WTC11 (cell line): ENCODE data around the gene SPOCK1. TPM values are rescaled to one million over a fixed set of nuclear protein-coding genes. Genes with fewer than 3 reads are reported as not detected.

Experiments
- ATAC-seq: fragments of 200-7000 bp; cut with Tn5 transposase; 2 replicates; pipeline ENCODE4 v1.10.0; 2021; ENCODE audit warnings: mild to moderate bottlenecking, moderate library complexity
- CTCF ChIA-PET: fragments of 300-600 bp; sonication (Branson Sonifier 250); formaldehyde crosslinking; loops from one replicate; lab custom pipeline; 2021; ENCODE audit warnings: antibody characterized with exemption; lab: Charles Lee
- POLR2A ChIA-PET: fragments of 350-600 bp; sonication (Branson Sonifier 250); formaldehyde crosslinking; loops from one replicate; lab custom pipeline; 2021; ENCODE audit warnings: antibody characterized with exemption; lab: Charles Lee
- DNase-seq: peaks from one replicate; pipeline ENCODE4 v3.0.0; 2021; ENCODE audit warnings: low spot score
- H3K27ac Mint-ChIP-seq: 2 replicates; pipeline ENCODE4 v1.8.0; 2021; ENCODE audit warnings: mixed read lengths
- H3K27me3 Mint-ChIP-seq: 2 replicates; pipeline ENCODE4 v1.8.0; 2021; ENCODE audit warnings: low read depth, mild to moderate bottlenecking, moderate library complexity, mixed read lengths
- H3K36me3 Mint-ChIP-seq: 2 replicates; pipeline ENCODE4 v1.8.0; 2021; ENCODE audit warnings: mixed read lengths
- H3K4me1 Mint-ChIP-seq: 2 replicates; pipeline ENCODE4 v1.8.0; 2022; ENCODE audit warnings: mixed read lengths
- H3K4me3 Mint-ChIP-seq: 2 replicates; pipeline ENCODE4 v1.8.0; 2021; ENCODE audit warnings: mild to moderate bottlenecking, moderate library complexity, mixed read lengths
- H3K9me3 Mint-ChIP-seq: 2 replicates; pipeline ENCODE4 v1.8.0; 2021; ENCODE audit warnings: mixed read lengths
- ATF1 ChIP-seq: sonication (generic); formaldehyde crosslinking; IDR thresholded peaks from 2 replicates; pipeline ENCODE4 v1.8.1; 2023; ENCODE audit warnings: mild to moderate bottlenecking, moderate library complexity, missing genetic modification reagents
- CREM ChIP-seq: sonication (generic); formaldehyde crosslinking; IDR thresholded peaks from 2 replicates; pipeline ENCODE4 v1.8.1; 2022; ENCODE audit warnings: mild to moderate bottlenecking, missing genetic modification reagents, moderate library complexity
- ELF4 ChIP-seq: sonication (generic); formaldehyde crosslinking; IDR thresholded peaks from 2 replicates; pipeline ENCODE4 v1.8.1; 2022; ENCODE audit warnings: low read depth, mild to moderate bottlenecking, moderate library complexity, missing genetic modification reagents
- ESRRA ChIP-seq: sonication (generic); formaldehyde crosslinking; IDR thresholded peaks from 2 replicates; pipeline ENCODE4 v1.8.1; 2022; ENCODE audit warnings: mild to moderate bottlenecking, missing genetic modification reagents, borderline replicate concordance
- FOXK1 ChIP-seq: sonication (generic); formaldehyde crosslinking; IDR thresholded peaks from 2 replicates; pipeline ENCODE4 v1.8.0; 2022; ENCODE audit warnings: mild to moderate bottlenecking, moderate library complexity, missing genetic modification reagents
- GRHL2 ChIP-seq: fragments of 250-450 bp; sonication (Bioruptor Pico); IDR thresholded peaks from 2 replicates; pipeline ENCODE4 v1.8.0; 2022; ENCODE audit warnings: mild to moderate bottlenecking, moderate library complexity; ENCODE audit not compliant: insufficient replicate concordance, severe bottlenecking
- GTF2I ChIP-seq: fragments of 250-450 bp; sonication (Bioruptor Pico); conservative IDR thresholded peaks from 2 replicates; pipeline ENCODE4 v1.4.0; 2021; ENCODE audit warnings: mild to moderate bottlenecking
- HMGA2 ChIP-seq: fragments of 250-450 bp; sonication (Bioruptor Pico); IDR thresholded peaks from 2 replicates; pipeline ENCODE4 v1.4.0; 2021; ENCODE audit warnings: mild to moderate bottlenecking, moderate library complexity
- JUN ChIP-seq: sonication (generic); formaldehyde crosslinking; IDR thresholded peaks from 2 replicates; pipeline ENCODE4 v1.8.0; 2023; ENCODE audit warnings: mild to moderate bottlenecking, missing genetic modification reagents
- NR1H2 ChIP-seq: sonication (generic); formaldehyde crosslinking; IDR thresholded peaks from 2 replicates; pipeline ENCODE4 v1.9.0; 2021; ENCODE audit warnings: mild to moderate bottlenecking, moderate library complexity, missing genetic modification reagents
- NR2C2 ChIP-seq: sonication (generic); formaldehyde crosslinking; IDR thresholded peaks from 2 replicates; pipeline ENCODE4 v1.8.0; 2022; ENCODE audit warnings: mild to moderate bottlenecking, missing genetic modification reagents
- OVOL2 ChIP-seq: fragments of 250-450 bp; sonication (Bioruptor Pico); IDR thresholded peaks from 2 replicates; pipeline ENCODE4 v1.9.0; 2021; ENCODE audit warnings: mild to moderate bottlenecking, borderline replicate concordance
- RELA ChIP-seq: sonication (generic); formaldehyde crosslinking; IDR thresholded peaks from 2 replicates; pipeline ENCODE4 v1.8.1; 2022; ENCODE audit warnings: missing genetic modification reagents, mild to moderate bottlenecking, borderline replicate concordance
- TP53 ChIP-seq: sonication (generic); formaldehyde crosslinking; IDR thresholded peaks from 2 replicates; pipeline ENCODE4 v1.8.1; 2023; ENCODE audit warnings: mild to moderate bottlenecking, missing genetic modification reagents
- ZBTB21 ChIP-seq: sonication (generic); formaldehyde crosslinking; IDR thresholded peaks from 2 replicates; pipeline ENCODE4 v1.8.1; 2023; ENCODE audit warnings: mild to moderate bottlenecking, missing genetic modification reagents, borderline replicate concordance
- ZNF416 ChIP-seq: fragments of 250-450 bp; sonication (Bioruptor Pico); IDR thresholded peaks from 2 replicates; pipeline ENCODE4 v1.9.0; 2021; ENCODE audit warnings: mild to moderate bottlenecking, inconsistent platforms
- total RNA-seq: library from RNA; stranded (reverse); gene quantifications from 3 replicates; pipeline ENCODE4 v1.2.3, GENCODE V29; 2021
- TF ChIP-seq, protein P1 (sequence below): sonication (generic); formaldehyde crosslinking; IDR thresholded peaks from 2 replicates; pipeline ENCODE4 v1.8.0; 2023; ENCODE audit warnings: mild to moderate bottlenecking, missing genetic modification reagents
- TF ChIP-seq, protein P2 (sequence below): fragments of 250-450 bp; sonication (Bioruptor Pico); IDR thresholded peaks from 2 replicates; pipeline ENCODE4 v1.9.0; 2021; ENCODE audit warnings: mild to moderate bottlenecking
- TF ChIP-seq, protein P3 (sequence below): fragments of 250-450 bp; sonication (Bioruptor Pico); conservative IDR thresholded peaks from 2 replicates; pipeline ENCODE4 v1.9.0; 2021; ENCODE audit warnings: mild to moderate bottlenecking
- TF ChIP-seq, protein P4 (sequence below): sonication (generic); formaldehyde crosslinking; IDR thresholded peaks from 2 replicates; pipeline ENCODE4 v1.8.1; 2023; ENCODE audit warnings: mild to moderate bottlenecking, missing genetic modification reagents
- TF ChIP-seq, protein P5 (sequence below): sonication (generic); formaldehyde crosslinking; IDR thresholded peaks from 2 replicates; pipeline ENCODE4 v1.8.1; 2022; ENCODE audit warnings: low read depth, mild to moderate bottlenecking, moderate library complexity, missing genetic modification reagents, borderline replicate concordance
- TF ChIP-seq, protein P6 (sequence below): sonication (generic); formaldehyde crosslinking; IDR thresholded peaks from 2 replicates; pipeline ENCODE4 v1.8.1; 2023; ENCODE audit warnings: mild to moderate bottlenecking, missing genetic modification reagents, moderate library complexity
- TF ChIP-seq, protein P7 (sequence below): sonication (generic); formaldehyde crosslinking; IDR thresholded peaks from 2 replicates; pipeline ENCODE4 v1.8.1; 2023; ENCODE audit warnings: mild to moderate bottlenecking, missing genetic modification reagents
- TF ChIP-seq, protein P8 (sequence below): sonication (generic); formaldehyde crosslinking; IDR thresholded peaks from 2 replicates; pipeline ENCODE4 v1.8.0; 2022; ENCODE audit warnings: mild to moderate bottlenecking, missing genetic modification reagents

SPOCK1 gene
- total RNA-seq, 1 experiment from 2014 or later = 15.2 TPM

DNA sequence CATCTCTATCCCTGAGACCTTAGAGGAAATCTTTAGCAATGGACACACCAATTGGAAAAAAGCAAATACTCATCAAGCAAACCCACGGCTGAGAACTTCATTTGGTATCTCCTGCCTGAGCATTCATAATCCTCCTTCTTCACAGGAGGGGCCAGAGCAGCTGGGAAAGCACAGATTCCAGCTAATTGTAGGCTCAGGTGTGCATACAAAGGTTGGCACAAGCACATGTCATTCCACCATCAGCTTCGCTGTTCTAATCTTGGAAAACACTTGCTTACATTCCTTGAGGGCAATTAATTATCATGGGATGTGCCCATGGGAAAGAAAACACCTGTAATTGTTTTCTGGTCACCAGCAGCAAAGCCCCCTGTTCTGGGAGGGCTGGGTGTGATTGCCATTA is 376.6 kb downstream of the SPOCK1 start:
- ChIA-PET POLR2A (no interaction called here), CTCF (interaction anchor here (0.6 to 0.7 kb wide), 2 partner anchors 47 to 87 kb away, joined by 3 to 4 read pairs; no protein-coding TSS in a partner anchor)
- no peak overlapping the region for H3K27ac Mint-ChIP-seq

DNA sequence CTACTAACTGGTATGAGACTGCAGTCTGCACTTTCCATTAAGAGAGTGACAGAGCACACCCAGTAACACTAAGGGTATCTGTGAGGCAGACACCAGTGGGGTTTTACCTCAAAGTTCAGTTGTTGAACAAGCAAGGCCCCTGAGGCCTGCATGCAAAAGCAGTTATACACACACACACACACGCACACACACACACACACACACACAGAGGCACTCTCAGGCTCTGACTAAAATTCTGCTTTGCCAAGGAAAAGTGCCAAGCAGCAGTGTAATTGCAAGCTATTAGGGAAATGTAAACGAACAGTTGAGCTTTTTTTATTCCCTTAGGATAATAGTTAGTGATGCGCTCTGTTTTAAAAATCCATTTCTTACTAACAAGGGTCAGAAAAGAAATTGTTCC is 377.1 kb downstream of the SPOCK1 start:
- Mint-ChIP-seq H3K4me3 (no peak overlapping the region), H3K27ac (no peak overlapping the region), H3K27me3 (no peaks in the 10 kb centered on the region), H3K4me1 (peaks cover 6% of the 10 kb centered on the region; the same call in 1 of the 2 replicates), H3K36me3 (no peaks in the 10 kb centered on the region), H3K9me3 (no peaks in the 10 kb centered on the region)
- CTCF ChIA-PET = interaction anchor here (0.6 kb wide), 1 partner anchor 86 kb away, joined by 3 read pairs; no protein-coding TSS in a partner anchor
- no peak for DNase-seq
- POLR2A ChIA-PET = no interaction called here
- TF ChIP-seq, protein P1, sequence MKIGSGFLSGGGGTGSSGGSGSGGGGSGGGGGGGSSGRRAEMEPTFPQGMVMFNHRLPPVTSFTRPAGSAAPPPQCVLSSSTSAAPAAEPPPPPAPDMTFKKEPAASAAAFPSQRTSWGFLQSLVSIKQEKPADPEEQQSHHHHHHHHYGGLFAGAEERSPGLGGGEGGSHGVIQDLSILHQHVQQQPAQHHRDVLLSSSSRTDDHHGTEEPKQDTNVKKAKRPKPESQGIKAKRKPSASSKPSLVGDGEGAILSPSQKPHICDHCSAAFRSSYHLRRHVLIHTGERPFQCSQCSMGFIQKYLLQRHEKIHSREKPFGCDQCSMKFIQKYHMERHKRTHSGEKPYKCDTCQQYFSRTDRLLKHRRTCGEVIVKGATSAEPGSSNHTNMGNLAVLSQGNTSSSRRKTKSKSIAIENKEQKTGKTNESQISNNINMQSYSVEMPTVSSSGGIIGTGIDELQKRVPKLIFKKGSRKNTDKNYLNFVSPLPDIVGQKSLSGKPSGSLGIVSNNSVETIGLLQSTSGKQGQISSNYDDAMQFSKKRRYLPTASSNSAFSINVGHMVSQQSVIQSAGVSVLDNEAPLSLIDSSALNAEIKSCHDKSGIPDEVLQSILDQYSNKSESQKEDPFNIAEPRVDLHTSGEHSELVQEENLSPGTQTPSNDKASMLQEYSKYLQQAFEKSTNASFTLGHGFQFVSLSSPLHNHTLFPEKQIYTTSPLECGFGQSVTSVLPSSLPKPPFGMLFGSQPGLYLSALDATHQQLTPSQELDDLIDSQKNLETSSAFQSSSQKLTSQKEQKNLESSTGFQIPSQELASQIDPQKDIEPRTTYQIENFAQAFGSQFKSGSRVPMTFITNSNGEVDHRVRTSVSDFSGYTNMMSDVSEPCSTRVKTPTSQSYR = no peak
- no peak for TF ChIP-seq ELF4 (CRISPR knock-in tag)
- no peak for TF ChIP-seq OVOL2
- TF ChIP-seq, protein P2, sequence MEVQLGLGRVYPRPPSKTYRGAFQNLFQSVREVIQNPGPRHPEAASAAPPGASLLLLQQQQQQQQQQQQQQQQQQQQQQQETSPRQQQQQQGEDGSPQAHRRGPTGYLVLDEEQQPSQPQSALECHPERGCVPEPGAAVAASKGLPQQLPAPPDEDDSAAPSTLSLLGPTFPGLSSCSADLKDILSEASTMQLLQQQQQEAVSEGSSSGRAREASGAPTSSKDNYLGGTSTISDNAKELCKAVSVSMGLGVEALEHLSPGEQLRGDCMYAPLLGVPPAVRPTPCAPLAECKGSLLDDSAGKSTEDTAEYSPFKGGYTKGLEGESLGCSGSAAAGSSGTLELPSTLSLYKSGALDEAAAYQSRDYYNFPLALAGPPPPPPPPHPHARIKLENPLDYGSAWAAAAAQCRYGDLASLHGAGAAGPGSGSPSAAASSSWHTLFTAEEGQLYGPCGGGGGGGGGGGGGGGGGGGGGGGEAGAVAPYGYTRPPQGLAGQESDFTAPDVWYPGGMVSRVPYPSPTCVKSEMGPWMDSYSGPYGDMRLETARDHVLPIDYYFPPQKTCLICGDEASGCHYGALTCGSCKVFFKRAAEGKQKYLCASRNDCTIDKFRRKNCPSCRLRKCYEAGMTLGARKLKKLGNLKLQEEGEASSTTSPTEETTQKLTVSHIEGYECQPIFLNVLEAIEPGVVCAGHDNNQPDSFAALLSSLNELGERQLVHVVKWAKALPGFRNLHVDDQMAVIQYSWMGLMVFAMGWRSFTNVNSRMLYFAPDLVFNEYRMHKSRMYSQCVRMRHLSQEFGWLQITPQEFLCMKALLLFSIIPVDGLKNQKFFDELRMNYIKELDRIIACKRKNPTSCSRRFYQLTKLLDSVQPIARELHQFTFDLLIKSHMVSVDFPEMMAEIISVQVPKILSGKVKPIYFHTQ (CRISPR knock-in tag) = no peak
- TF ChIP-seq ZBTB21 (CRISPR knock-in tag) = no peak
- TF ChIP-seq RELA (CRISPR knock-in tag) = no peak
- TF ChIP-seq, protein P3, sequence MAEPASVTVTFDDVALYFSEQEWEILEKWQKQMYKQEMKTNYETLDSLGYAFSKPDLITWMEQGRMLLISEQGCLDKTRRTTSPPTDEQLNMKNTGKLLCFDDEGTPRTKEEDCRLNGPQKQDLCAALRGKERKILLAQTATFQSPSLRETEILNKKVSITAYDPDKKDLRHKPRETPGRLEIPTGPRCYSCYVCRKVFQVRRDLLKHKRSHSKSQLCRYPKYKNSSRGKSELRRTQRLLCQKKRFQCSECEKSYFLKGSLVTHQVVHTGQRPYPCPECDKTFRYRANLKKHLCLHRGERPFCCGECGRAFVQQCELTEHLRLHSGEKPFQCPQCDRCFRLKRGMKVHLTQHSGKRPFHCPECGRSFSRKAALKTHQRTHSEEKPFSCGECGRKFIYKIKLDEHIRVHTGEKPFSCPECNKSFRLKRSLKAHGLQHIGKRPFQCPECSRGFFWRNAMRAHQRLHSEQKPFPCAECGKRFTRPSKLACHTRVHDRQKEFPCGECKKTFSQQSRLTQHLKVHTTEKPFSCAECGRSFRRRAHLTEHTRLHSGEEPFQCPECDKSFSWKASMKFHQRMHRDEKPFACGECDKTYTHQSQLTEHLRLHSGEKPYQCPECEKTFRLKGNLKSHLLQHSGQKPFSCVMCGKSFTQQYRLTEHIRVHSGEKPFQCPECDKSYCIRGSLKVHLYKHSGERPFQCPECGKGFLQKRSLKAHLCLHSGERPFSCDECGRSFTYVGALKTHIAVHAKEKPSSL (CRISPR knock-in tag) = no peak
- TF ChIP-seq, protein P4, sequence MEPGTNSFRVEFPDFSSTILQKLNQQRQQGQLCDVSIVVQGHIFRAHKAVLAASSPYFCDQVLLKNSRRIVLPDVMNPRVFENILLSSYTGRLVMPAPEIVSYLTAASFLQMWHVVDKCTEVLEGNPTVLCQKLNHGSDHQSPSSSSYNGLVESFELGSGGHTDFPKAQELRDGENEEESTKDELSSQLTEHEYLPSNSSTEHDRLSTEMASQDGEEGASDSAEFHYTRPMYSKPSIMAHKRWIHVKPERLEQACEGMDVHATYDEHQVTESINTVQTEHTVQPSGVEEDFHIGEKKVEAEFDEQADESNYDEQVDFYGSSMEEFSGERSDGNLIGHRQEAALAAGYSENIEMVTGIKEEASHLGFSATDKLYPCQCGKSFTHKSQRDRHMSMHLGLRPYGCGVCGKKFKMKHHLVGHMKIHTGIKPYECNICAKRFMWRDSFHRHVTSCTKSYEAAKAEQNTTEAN (CRISPR knock-in tag) = no peak
- TF ChIP-seq ZNF416 (CRISPR knock-in tag) = no peak
- TF ChIP-seq HMGA2 = no peak
- no peak for TF ChIP-seq NR2C2 (CRISPR knock-in tag)
- no peak for ATAC-seq

More for the DNA sequence above, 376.6 kb downstream of the SPOCK1 start:
- Mint-ChIP-seq H3K4me3 (no peak overlapping the region), H3K27me3 (no peaks in the 10 kb centered on the region), H3K36me3 (no peaks in the 10 kb centered on the region), H3K9me3 (no peaks in the 10 kb centered on the region), H3K4me1 (peaks cover 7% of the 10 kb centered on the region)
- DNase-seq = no peak
- TF ChIP-seq, protein P5, sequence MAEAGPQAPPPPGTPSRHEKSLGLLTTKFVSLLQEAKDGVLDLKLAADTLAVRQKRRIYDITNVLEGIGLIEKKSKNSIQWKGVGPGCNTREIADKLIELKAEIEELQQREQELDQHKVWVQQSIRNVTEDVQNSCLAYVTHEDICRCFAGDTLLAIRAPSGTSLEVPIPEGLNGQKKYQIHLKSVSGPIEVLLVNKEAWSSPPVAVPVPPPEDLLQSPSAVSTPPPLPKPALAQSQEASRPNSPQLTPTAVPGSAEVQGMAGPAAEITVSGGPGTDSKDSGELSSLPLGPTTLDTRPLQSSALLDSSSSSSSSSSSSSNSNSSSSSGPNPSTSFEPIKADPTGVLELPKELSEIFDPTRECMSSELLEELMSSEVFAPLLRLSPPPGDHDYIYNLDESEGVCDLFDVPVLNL (CRISPR knock-in tag) = no peak
- TF ChIP-seq NR1H2 = no peak
- TF ChIP-seq FOXK1 = no peak
- TF ChIP-seq, protein P6, sequence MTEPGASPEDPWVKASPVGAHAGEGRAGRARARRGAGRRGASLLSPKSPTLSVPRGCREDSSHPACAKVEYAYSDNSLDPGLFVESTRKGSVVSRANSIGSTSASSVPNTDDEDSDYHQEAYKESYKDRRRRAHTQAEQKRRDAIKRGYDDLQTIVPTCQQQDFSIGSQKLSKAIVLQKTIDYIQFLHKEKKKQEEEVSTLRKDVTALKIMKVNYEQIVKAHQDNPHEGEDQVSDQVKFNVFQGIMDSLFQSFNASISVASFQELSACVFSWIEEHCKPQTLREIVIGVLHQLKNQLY = no peak
- no peak for TF ChIP-seq ESRRA (CRISPR knock-in tag)
- TF ChIP-seq, protein P7, sequence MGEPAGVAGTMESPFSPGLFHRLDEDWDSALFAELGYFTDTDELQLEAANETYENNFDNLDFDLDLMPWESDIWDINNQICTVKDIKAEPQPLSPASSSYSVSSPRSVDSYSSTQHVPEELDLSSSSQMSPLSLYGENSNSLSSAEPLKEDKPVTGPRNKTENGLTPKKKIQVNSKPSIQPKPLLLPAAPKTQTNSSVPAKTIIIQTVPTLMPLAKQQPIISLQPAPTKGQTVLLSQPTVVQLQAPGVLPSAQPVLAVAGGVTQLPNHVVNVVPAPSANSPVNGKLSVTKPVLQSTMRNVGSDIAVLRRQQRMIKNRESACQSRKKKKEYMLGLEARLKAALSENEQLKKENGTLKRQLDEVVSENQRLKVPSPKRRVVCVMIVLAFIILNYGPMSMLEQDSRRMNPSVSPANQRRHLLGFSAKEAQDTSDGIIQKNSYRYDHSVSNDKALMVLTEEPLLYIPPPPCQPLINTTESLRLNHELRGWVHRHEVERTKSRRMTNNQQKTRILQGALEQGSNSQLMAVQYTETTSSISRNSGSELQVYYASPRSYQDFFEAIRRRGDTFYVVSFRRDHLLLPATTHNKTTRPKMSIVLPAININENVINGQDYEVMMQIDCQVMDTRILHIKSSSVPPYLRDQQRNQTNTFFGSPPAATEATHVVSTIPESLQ (CRISPR knock-in tag) = no peak
- TF ChIP-seq TP53 (CRISPR knock-in tag) = no peak
- TF ChIP-seq CREM (CRISPR knock-in tag) = no peak
- no peak for TF ChIP-seq GTF2I (CRISPR knock-in tag)
- TF ChIP-seq ZBTB21 (CRISPR knock-in tag) = no peak
- TF ChIP-seq GRHL2 (CRISPR knock-in tag) = no peak
- TF ChIP-seq JUN = no peak
- TF ChIP-seq, protein P8, sequence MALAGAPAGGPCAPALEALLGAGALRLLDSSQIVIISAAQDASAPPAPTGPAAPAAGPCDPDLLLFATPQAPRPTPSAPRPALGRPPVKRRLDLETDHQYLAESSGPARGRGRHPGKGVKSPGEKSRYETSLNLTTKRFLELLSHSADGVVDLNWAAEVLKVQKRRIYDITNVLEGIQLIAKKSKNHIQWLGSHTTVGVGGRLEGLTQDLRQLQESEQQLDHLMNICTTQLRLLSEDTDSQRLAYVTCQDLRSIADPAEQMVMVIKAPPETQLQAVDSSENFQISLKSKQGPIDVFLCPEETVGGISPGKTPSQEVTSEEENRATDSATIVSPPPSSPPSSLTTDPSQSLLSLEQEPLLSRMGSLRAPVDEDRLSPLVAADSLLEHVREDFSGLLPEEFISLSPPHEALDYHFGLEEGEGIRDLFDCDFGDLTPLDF = no peak
- TF ChIP-seq ATF1 = no peak
- ATAC-seq = no peak
